ENCODE data around the gene ORMDL3.

GRCh38 chr17:39944393-39944711 is 17.0 kb upstream of the ORMDL3 start:
- TF ChIP-seq CHD2 (IDR thresholded peaks at IDR 0.05; ENCODE audit: low read length, partially characterized antibody) (no peak), CTCF (IDR thresholded peaks at IDR 0.05) (no peak), MYC (IDR thresholded peaks at IDR 0.05; ENCODE audit: borderline replicate concordance, low read length) (no peak), EP300 (IDR thresholded peaks at IDR 0.05) (no peak), REST (IDR thresholded peaks at IDR 0.05) (no peak), RFX5 (IDR thresholded peaks at IDR 0.05) (no peak), POLR2A (IDR thresholded peaks at IDR 0.05; ENCODE audit: low read length) (no peak), RAD21 (conservative IDR thresholded peaks at IDR 0.05 in 1 of 2, IDR thresholded peaks at IDR 0.05 in 1 of 2) (no peak), HOXA7 (CRISPR knock-in tag; IDR thresholded peaks at IDR 0.05) (no peak)

Measured in A549 (cell line).